ENCODE measurements around the gene FAM162A.
"Not testable (repeated sequence)": the region's sequence is repeated elsewhere in the genome, so short reads cannot be mapped to it uniquely, and the experiment has no call there.

Gene FAM162A, protein sequence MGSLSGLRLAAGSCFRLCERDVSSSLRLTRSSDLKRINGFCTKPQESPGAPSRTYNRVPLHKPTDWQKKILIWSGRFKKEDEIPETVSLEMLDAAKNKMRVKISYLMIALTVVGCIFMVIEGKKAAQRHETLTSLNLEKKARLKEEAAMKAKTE

DNA sequence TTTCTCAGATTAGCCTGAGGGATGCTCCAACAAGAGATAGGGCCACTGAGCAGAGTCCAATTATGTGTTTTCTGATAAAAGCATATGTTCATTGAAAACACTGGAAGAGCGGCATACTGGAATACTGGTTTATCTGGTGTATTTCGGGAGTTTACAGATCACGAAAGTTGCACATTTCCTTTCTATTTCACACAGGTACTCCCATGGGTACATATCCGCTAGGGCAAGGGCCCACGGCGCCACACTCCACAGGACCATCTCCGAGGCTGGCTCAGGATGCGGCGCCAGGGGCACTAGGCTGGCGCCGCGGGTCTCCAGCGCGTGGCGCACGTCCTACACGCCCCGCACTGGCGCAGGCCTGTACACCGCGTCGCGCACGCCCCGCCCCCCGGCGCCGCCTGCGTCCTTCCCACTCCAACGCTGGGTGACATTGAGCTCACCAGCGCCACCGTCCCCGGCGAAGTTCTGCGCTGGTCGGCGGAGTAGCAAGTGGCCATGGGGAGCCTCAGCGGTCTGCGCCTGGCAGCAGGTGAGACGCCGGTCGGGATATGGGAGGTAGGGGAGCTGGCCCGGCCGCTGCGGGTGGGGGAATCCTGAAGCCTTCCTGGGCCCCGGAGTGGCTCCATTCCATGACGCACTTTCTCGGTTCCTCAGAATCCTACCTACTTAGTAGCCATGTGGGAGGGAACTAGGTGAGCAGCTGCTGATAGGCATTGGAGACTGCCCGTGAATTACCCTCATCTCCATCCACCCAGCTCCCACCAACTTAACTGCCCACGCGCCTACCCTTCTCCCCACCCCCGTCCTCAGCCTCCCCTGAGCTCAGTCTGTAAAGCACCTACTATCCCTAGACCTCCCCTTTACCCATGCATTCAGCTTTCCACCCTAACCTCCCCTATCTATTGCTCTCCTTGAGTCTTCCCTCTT, at the start of gene FAM162A:
Gene FAM162A, plus strand, starts transcription at position 412 of the 927 bp plus-strand sequence. Its CDS starts 84 bp downstream, at position 496.
- peak; percentile 90 for DNase-seq

DNA sequence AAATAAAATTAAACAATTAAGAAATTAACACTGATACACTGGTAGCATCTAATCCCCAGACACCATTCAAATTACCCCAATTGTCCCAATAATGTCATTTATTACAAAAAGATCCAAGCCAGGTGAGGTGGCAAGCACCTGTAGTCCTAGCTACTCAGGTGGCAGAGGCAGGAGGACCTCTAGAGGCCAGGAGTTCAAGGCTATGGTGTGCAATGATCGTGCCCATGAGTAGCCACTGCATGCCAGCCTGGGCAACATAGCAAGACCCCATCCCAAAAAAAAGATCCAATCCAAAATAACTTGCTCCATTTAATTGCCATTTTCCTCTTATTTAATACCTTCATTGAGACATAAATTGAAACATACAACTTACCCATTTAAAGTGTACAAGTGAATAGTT, 41.2 kb upstream of the FAM162A start:
- DNase-seq, result no peak

DNA sequence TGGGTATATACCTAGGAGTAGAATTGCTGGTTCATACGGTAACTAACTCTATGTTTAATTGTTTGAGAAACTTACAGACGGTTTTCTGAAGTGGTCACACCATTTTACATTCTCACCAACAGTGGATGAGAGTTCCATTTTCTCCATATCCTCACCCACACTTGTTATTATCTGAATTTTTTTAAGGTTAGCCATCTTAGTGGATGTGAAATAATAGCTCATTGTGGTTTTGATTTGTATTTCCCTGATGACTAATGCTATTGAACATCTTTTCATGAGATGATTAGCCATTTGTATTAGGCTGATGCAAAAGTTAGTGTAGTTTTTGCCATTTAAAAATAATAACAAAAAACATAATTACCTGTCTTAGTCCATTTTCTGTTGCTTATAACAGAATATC, 40.3 kb upstream of the FAM162A start:
- DNase-seq, result no peak

DNA sequence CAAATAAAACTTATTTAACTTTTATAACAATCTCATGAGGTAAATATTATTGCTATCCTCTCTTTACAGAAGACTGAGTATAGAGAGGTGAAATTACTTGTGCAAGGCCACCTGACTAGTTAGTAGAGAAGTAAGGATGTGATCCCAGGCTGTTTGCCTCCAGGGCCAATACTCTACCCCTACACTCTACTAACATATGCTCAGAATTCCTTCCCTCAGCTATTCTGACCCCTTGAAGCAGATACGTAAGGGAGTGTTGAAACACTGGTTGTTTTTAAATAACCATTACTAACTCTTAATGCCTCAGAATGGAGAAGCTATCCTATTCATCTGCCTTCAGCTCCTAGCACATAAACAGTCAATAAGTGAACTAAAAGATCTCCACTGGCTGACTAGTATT, 34.8 kb upstream of the FAM162A start:
- DNase-seq, result no peak

DNA sequence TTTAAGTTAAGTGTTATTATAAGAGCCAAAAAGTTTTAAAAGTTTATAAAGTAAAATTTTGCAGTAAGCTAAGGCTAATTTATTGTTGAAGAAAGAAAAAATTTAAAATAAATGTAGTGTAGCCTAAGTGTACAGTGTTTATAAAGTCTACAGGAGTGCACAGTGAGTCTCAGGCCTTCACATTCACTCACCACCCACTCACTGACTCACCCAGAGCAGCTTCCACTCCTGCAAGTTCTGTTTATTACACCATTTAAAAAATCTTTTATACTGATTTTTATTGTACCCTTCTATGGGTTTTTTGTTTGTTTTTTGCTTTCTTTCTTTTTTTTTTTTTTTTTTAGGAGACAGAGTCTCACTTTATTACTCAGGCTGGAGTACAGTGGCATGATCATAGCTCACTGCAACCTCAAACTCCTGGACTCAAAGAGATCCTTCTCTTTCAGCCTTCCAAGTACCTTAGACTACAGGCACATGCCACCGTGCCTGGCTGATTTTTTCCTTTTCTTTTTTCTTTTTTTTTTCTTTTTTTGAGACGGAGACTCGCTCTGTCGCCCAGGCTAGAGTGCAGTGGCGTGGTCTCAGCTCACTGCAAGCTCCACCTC, 33.1 kb upstream of the FAM162A start:
- peak; percentile 31 for DNase-seq

DNA sequence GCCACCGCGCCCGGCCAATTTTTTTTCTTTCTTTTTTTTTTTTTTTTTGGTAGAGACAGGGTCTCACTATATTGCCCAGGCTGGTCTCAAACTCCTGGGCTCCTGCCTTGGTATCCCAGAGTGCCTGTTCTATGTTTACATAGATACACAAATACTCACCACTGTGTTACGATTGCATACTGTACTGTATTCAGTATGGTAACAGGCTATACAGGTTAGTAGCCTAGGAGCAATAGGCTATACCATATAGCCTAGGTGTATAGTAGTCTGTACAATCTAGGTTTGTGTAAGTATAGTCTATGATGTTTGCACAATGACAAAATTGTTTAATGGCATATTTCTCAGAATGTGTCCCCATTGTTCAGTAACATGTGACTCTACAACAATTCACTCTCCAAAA, 32.4 kb upstream of the FAM162A start:
- DNase-seq, result no peak

DNA sequence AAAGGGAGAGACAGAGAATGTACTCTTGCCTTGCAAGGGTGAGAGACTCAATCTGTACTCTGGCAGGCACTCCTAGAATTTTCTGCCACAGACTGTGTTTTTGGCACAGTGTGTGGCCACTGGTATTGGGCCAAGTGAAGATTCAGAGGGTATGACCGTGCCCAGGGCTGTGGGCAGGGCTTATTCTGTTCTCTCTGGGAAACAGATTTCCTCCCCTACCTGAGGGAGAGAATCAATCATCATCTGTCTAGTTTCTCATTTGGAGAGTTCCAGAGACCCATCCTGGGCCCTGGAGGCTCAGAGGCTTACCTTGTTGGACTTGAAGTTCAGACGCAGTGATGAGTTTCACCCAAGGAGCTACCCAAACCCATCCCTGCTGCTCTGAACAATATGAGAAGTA, 30.8 kb upstream of the FAM162A start:
- DNase-seq, result no peak

DNA sequence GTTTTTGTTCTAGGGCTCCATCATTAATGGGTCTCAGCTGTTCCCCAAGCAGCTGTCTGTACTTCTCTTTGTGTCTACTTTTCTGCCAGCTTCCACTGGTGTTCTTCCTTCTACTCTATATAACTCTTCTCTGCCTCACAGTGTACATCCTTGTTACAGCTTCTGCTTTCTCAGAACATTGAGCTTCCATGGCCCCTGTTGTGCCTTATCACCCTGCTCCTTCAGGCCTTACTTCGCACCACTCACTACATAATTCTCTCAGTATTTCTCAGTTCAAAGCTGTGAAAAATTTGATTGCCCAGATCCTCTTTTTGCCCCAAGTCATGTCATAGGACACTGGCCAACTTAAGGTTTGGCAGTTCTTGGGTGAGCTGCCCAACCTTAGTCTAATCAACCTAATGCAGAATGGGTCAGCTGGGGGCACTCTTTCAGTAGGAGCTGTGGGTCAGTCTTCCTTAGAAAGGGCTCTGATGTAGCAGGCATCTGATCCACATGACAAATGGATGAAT, 30.0 kb upstream of the FAM162A start:
- DNase-seq, result no peak

DNA sequence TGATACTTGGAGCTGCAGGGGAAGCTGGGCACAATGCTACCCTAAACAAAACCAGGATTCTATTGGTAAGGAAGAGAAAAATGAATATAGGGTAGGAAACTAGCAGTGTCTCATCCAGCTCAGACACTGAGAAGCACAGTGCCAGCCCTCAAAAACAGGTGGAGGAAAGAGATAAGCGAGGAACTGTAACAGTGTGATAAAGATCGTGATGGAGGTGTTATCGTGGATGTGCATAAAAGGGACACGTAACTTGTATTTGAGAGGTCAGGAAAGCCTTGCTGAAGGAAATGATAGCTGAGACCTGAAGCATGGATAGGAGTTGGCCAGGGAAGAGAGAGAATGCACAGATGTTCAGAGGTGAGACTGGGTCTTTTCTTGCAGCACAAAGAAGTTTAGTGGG, 28.4 kb upstream of the FAM162A start:
- no peak for DNase-seq

DNA sequence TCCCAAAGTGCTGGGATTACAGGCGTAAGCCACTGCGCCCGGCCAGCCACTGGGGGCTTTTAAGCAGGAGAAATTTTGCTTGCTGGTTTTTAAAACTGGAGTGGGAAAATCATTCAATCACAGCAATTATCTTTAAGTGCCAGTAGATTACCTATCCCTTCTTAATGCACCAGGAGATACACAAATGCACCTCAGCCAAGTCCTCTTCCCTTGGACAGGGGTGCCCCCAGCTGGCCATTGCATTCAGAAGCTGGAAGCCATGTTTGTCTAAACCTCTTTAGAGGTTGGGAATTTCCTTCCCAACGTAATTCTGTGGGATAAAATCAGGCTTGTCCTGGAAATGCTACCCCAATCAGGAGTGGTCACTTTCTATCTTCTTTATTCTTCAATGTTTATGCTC, 27.6 kb upstream of the FAM162A start:
- peak; percentile 10 for DNase-seq

DNA sequence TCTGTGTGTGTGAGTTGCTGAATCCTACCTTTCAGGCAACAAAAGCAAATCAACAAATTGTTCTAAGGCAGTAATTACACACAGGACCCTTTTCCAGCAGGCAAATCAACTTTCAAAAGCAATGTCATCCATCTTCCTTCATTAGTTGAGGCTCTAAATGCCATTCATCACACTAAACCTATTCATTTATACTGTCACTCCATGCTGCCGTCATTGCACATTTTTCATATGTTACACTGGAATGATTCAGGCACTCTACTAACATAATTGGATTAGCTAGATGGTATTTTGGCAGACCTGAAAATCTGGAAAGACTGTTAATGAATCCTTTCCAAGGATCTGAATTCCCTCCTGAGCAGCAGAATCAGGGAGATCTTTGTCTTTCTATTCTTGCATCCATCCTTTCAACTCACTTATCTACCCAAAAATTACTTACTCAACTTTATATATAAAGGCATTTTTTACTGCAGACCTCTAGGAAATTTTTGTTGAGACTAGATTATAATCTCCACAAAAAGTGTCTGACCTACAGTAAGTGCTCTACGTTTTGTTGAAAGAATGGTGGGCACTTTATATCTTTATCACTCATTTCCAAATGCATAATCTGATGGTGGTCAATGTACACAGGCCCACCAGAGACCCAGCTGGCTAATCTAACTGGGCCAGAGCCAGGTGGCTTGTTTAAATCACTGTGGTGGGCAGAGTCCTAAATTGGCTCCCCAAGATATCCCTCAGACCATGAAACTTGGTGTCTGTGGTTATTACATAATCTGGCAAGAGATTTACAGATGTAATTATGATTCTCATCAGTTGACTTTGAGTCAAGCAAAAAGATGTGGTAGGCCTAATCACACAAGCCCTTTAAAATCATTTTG, 25.9 kb upstream of the FAM162A start:
- DNase-seq, result peak; percentile 10

DNA sequence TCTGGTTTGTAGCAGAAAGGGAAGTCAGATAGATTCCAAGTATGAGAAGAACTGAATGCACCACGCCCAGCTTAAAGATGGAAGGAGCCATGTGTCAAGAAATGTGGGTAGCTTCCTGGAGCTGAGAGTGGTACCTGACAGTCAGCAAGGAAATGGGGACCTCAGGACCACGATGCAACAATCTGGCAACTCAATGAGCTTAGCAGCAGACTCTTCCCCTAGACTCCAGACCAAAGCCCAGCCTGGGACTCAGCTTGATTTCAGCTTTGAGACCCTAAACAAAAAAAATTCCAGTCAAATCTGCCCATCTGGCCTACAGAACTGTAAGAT, 25.3 kb upstream of the FAM162A start:
- no peak for DNase-seq

DNA sequence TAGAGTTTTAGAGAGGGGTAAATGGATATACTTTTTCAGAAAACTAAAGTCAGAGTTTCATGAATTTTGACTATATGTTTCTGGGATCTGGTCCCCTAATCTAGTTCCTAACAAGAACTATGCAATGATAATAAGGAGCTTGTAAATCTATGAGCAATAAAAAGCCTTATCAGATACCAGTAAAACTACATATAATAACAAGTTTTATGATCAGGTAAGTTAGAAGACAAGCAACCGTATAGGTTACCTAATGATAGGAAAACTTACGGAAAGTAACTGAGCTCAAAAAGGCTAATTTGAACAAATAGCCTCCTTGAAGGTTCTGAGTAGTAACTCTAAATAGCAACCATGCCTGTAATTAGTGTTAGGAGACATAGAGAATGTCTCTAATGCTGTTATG, 22.0 kb upstream of the FAM162A start:
- no peak for DNase-seq

DNA sequence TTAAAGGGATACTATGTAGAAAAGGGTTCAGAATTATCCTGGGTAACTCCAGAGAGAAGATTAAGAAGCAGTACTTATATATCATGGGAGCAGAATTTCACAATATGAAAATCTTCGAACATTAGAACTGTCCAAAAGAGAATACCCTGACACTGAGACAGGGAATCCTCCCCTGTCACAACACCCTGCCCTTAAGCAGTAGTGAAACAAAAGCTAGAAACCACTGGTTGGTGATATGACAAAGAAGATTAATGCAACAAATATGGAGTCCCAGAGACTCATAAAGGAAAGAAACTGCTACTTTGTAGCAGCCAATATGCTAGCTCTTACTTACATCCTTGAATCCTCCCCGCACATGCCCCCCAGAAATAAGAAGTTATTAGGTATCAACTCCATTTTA, 19.5 kb upstream of the FAM162A start:
- DNase-seq, result no peak

DNA sequence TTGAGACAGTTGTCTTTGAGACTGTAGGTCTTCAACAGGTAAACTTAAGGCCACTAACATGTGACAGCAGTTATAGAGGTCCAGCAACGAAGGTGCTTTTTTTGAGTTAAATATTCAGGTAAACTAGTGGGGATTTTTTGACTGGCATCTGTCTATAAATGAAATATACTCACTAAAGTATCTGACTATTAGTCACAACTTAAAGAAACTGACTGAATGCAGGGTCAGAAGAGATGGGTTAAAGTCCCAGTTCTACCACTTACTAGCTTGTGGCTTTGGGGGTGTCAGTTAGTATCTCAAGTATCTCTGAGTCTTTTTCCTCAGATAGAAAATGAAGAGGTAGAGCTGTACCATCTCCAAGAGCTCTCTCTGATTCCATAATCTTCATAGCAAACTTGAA, 18.9 kb upstream of the FAM162A start:
- DNase-seq, result no peak

DNA sequence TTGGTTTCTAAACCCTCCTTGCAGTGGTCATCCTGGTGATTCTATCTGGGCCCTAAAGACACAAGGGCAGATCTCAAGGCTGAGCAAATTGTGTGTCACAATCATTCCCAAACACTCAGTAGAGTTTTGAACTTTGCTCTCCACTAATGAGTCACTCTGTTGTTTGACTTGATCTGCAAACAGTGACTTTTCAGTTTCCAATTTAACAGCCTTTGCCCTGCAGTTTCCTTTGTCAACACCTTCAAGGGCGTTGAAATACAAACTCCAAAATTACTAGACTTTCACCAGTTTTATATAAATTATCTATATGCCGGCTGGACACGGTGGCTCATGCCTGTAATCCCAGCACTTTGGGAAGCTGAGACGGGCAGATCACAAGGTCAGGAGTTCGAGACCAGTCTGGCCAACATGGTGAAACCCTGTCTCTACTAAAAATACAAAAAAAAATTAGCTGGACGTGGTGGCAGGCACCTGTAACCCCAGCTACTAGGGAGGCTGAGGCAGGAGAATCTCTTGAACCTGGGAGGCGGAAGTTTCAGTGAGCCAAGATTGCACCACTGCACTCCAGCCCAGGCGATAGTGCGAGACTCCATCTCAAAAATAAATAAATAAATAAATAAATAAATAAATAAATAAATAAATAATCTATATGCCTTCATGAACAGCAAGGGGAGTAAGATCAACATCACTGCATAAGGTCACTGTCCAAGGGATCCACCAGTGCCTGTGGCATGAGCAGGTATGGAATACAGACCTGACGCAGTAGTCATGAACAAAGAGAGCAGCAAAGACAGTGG, 18.2 kb upstream of the FAM162A start:
- not testable (repeated sequence) for DNase-seq

DNA sequence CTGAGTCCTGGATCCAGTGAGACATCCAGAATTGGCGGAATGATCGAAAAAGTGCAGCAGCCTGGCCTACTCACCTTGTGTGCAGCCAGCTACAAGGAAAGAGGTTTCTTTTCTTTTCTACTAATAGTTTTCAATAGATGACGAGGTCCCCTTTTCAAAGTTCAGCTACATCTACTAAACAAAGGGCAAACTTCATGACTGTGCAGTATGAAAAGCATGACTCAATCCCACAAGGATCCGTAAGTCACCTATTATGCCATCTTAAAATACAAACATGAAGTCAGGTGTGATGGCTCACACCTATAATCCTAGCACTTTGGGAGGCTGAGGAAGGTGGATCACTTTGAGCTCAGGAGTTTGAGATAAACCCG, 17.6 kb upstream of the FAM162A start:
- DNase-seq, result no peak

DNA sequence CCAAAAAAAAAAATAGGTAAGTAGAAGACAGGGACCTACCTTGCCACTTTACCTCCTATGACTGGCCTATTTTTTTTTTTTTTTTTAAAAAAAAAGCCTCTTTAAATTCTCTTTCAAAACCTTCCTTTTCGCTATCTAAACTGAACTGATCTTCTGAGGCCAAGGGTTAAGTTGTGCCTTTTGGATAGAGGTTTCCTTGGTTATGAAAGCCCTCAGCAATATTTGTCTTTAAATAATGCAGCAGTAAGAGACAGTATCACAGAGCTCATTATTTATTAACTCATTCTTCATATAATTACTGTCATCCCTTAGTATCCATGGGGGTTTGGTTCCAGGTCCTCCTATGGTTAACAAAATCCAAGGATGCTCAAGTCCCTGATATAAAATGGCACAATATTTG, 9.9 kb upstream of the FAM162A start:
- no peak for DNase-seq

DNA sequence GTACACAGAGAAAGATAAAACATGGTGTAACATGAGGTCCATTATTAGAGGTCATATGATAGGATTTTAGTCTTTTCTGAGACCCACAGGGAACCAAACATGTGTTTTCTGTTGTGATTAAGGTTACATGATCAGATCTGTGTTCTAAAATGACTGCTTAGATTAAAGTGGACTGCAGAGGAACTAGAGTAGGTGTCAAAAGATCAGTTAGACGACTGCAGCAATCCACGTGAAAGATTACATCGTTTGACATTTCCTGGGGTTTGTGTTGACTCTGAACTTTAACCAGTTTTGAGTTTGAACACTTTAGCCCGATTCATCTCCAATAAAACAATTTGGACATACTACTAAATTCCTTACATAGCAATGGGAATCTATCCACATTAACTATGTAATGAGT, 6.0 kb upstream of the FAM162A start:
- no peak for DNase-seq

DNA sequence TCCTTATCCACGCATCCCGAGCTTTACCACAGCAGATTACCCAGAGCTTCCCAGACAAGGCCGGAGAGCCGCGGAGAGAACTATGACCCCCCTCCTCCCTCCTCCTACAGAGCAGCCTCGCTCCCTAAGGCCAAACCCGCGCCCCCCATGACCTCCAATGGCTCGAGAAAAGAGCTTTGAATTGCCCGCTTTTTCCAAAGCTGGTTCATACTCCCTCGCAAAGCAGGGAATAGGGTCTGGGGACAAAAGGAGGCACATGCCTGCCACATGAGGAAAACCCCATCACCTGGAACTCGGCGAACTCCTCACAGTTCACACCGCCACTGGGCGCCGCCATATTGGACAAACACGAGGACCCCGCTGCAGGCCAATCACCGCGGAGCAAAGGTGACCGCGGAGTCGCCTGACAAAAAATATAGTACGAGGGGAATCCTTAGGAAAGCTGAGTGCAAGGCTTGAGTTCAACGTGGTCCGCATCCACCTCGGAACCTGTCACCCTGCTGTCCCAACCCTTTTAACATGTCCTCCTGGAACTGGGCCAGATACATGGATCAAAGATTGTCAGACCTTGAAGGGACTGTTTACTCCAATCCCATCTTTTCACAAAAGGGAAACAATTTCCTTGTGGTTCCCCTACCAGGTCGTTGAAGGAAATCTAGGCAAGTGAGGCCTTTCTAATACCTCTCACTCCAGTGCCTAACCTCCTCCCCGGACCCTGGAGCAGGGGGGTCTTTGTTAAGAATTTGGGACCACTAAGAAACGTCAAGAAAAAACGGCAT, 905 bp upstream of the FAM162A start, which contains the start of gene MIX23:
Gene MIX23, minus strand, starts transcription at position 344 of the 779 bp plus-strand sequence. Its CDS starts 7 bp downstream, at position 337.
- DNase-seq, result peak; percentile 86

DNA sequence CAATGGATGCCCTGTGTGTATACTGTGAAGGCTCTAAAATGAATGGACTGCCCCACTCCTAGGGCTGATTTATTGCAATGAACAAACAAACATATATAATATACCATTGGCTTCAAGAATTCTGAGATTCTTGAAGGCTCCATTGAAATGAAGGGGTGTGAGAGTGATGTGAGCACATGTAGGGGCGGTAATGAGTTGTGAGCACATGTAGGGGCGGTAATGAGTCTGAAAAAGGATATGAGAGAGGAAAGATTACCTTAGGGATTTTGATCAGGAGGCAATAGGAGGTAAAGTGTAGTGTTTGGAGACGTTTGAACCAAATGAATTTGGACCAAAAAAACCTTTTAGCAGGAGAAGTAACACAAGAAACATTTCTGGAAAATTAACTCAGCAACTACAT, 3.7 kb downstream of the FAM162A start:
- DNase-seq, result no peak

All from fibroblast of skin of right quadriceps (primary cell).